Keratinocyte (primary cell): ENCODE results near the gene CLCN7. TPM values are rescaled to one million over a fixed set of nuclear protein-coding genes. Genes with fewer than 3 reads are reported as not detected.

ENCODE experiments used
- DNase-seq: peaks from one replicate; pipeline ENCODE4 v3.0.0-alpha.2; 2011; ENCODE audit warnings: low read depth, missing footprints, low spot score
- FAIRE-seq: peaks from 2 replicates; lab custom pipeline; 2011; peaks lifted over from hg19 to GRCh38; lab: Jason Lieb, UNC
- H2AFZ ChIP-seq: 2 replicates; pipeline ENCODE4 v1.6.0; 2012; ENCODE audit warnings: low read length, control low read depth, inconsistent platforms; ENCODE audit not compliant: control insufficient read depth
- H3K27ac ChIP-seq: 2 replicates; pipeline ENCODE4 v1.5.1; 2011; ENCODE audit warnings: low read length; ENCODE audit not compliant: control insufficient read depth, insufficient read depth
- H3K27me3 ChIP-seq: 3 replicates; pipeline ENCODE4 v1.6.0; 2011; ENCODE audit warnings: low read length; ENCODE audit not compliant: control insufficient read depth, insufficient read depth; ENCODE audit errors: extremely low read depth
- H3K36me3 ChIP-seq, 2 experiments: 2 replicates in 1 of 2; 3 replicates in 1 of 2; pipeline ENCODE4 v1.5.1; 2011; ENCODE audit warnings: low read length in 2 of 2, mild to moderate bottlenecking in 1 of 2; ENCODE audit not compliant: control insufficient read depth in 2 of 2, insufficient read depth in 2 of 2; ENCODE audit errors: extremely low read depth in 1 of 2
- H3K4me1 ChIP-seq: 3 replicates; pipeline ENCODE4 v1.5.1; 2011; ENCODE audit warnings: low read length; ENCODE audit not compliant: control insufficient read depth, insufficient read depth; ENCODE audit errors: extremely low read depth
- H3K4me2 ChIP-seq: 3 replicates; pipeline ENCODE4 v1.6.0; 2011; ENCODE audit warnings: low read depth, low read length; ENCODE audit not compliant: control insufficient read depth, insufficient read depth; ENCODE audit errors: extremely low read depth
- H3K4me3 ChIP-seq, 3 experiments: fragments of 200-600 bp in 1 of 3; sonication (generic) in 1 of 3; 2 replicates in 2 of 3; 3 replicates in 1 of 3; pipeline ENCODE4 v1.5.1; 2011 to 2016; ENCODE audit warnings: low read length in 3 of 3, mild to moderate bottlenecking in 3 of 3, control low read depth in 2 of 3, inconsistent platforms in 1 of 3, low read depth in 1 of 3, mixed read lengths in 1 of 3, mixed run types in 1 of 3, moderate library complexity in 1 of 3; ENCODE audit not compliant: control insufficient read depth in 2 of 3, insufficient read depth in 2 of 3; ENCODE audit errors: extremely low read depth in 1 of 3
- H3K79me2 ChIP-seq: 2 replicates; pipeline ENCODE4 v1.6.0; 2012; ENCODE audit warnings: low read length; ENCODE audit not compliant: control insufficient read depth, insufficient read depth
- H3K9ac ChIP-seq: 3 replicates; pipeline ENCODE4 v1.6.0; 2011; ENCODE audit warnings: low read length; ENCODE audit not compliant: control insufficient read depth, insufficient read depth; ENCODE audit errors: extremely low read depth
- H3K9me1 ChIP-seq: 3 replicates; pipeline ENCODE4 v1.6.0; 2011; ENCODE audit warnings: low read length; ENCODE audit not compliant: control insufficient read depth, insufficient read depth; ENCODE audit errors: extremely low read depth
- H3K9me3 ChIP-seq: 2 replicates; pipeline ENCODE4 v1.5.1; 2012; ENCODE audit warnings: low read depth, low read length; ENCODE audit not compliant: control insufficient read depth
- H4K20me1 ChIP-seq: 3 replicates; pipeline ENCODE4 v1.6.0; 2011; ENCODE audit warnings: low read length; ENCODE audit not compliant: control insufficient read depth, insufficient read depth; ENCODE audit errors: extremely low read depth
- CTCF ChIP-seq, 3 experiments: IDR thresholded peaks in 1 of 3; conservative IDR thresholded peaks in 1 of 3; optimal IDR thresholded peaks in 1 of 3; 2 replicates in 2 of 3; 3 replicates in 1 of 3; pipeline versions ENCODE3 to v1.5.1; 2011; ENCODE audit warnings: low read length in 3 of 3, mild to moderate bottlenecking in 3 of 3, moderate library complexity in 2 of 3, control low read depth in 1 of 3, inconsistent platforms in 1 of 3; ENCODE audit not compliant: insufficient read depth in 2 of 3; ENCODE audit errors: extremely low read depth in 1 of 3
- dilution Hi-C: fragments of 300-500 bp; cut with MboI; formaldehyde crosslinking; loops from one replicate; pipeline ENCODE4 v1.7.0; 2020; ENCODE audit warnings: low sequenced_read_pairs; ENCODE audit not compliant: extremely low pct_ligation_motif_present
- polyA plus RNA-seq, 5 experiments: library from polyadenylated mRNA; depleted of rRNA in 3 of 5; stranded (reverse) in 3 of 5; stranded (forward) in 1 of 5; unstranded in 1 of 5; fragments of >200 nt; gene quantifications; 1 replicate in 1 of 5; 2 replicates in 3 of 5; 3 replicates in 1 of 5; pipeline versions ENCODE4 v1.2.1 to v1.2.3, GENCODE V29; 2011 to 2012; ENCODE audit warnings: missing spikeins in 2 of 5, low read depth in 1 of 5, low replicate concordance in 1 of 5

The CLCN7 gene
- polyA plus RNA-seq, 1 donor (not counting 4 experiments of a cell fraction or from before 2014, with no cell fraction given): 13.3 TPM

GRCh38 chr16:1444730-1445517, 29.9 kb downstream of the CLCN7 start:
- no peak overlapping the region for H3K4me2 ChIP-seq
- H3K9me3 ChIP-seq: no peaks in the 10 kb centered on the region
- H3K79me2 ChIP-seq: no peaks in the 10 kb centered on the region
- H3K9ac ChIP-seq: no peak overlapping the region
- peaks cover 0 to 11% of the 10 kb centered on the region in 2 experiments for H3K36me3 ChIP-seq
- H3K27me3 ChIP-seq: no peaks in the 10 kb centered on the region
- no peak for TF ChIP-seq CTCF (optimal IDR thresholded peaks at IDR 0.05 in 1 of 3, IDR thresholded peaks at IDR 0.05 in 1 of 3, conservative IDR thresholded peaks at IDR 0.05 in 1 of 3; ENCODE audit: extremely low read depth in 1 of 3, insufficient read depth in 2 of 3, low read length in 3 of 3)
- no peaks in the 10 kb centered on the region for H4K20me1 ChIP-seq
- no peak overlapping the region for H3K4me3 ChIP-seq
- H3K27ac ChIP-seq: no peak overlapping the region
- no peak overlapping the region for H2AFZ ChIP-seq
- no peak for FAIRE-seq
- no peaks in the 10 kb centered on the region for H3K9me1 ChIP-seq
- dilution Hi-C loops: no loop called here
- H3K4me1 ChIP-seq: no peaks in the 10 kb centered on the region
- no peak for DNase-seq

DNA sequence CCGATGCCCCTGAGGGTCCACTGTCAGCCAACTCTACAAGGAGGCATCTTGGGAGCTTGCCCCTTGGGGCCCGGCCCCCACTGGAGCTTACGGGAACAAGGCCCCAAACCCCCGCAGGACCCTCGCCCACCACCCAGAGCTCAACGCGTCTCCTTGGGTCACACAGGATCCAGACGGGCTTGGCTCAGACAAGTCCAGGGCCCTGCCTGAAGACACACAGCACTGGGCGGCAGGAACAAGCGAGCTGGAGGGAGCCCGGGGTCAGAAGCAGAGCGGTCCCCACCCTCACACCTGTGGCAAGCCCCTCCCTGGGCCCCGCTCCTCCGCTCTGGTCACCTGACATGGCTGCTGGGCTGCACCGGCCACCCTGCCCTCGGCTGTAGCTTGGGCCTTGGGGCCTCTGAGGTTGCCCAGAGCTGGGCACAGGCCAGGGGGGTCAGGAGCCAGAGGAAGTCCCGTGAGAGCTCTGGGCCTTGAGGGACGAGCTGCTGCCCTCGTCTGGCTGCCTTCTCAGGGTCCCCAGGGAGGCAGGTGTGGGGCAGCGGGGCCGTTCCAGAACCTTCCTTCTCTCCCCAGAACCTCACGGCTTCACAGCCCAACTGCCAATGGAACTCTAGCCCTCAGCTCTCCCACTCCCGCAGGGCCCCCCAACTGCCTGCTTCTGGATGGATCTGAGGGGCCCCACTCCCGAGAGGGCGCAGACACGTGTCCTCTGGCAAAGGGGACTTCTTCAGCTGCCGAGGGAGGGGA, 30.7 kb downstream of the CLCN7 start, which contains the start of gene CCDC154:
Gene CCDC154 (minus strand): TSS at position 577 of the 750 bp plus-strand sequence. CDS start 234 bp downstream, at position 343.
- Histone ChIP-seq H3K9ac (no peak within 1 kb of the TSS), H3K4me1 (no peaks in the 10 kb centered on the region), H4K20me1 (no peaks in the 10 kb centered on the region), H3K4me3 (no peak within 1 kb of the TSS), H3K27me3 (no peaks in the 10 kb centered on the region), H3K79me2 (no peaks in the 10 kb centered on the region), H3K36me3 (peaks cover 0 to 11% of the 10 kb centered on the region in 2 experiments), H3K27ac (no peak within 1 kb of the TSS), H3K9me3 (no peaks in the 10 kb centered on the region), H3K9me1 (no peaks in the 10 kb centered on the region), H3K4me2 (no peak within 1 kb of the TSS), H2AFZ (no peak within 1 kb of the TSS)
- TF ChIP-seq CTCF (optimal IDR thresholded peaks at IDR 0.05 in 1 of 3, IDR thresholded peaks at IDR 0.05 in 1 of 3, conservative IDR thresholded peaks at IDR 0.05 in 1 of 3; ENCODE audit: extremely low read depth in 1 of 3, insufficient read depth in 2 of 3, low read length in 3 of 3): no peak
- dilution Hi-C loops: no loop called here
- no peak for FAIRE-seq
- DNase-seq: no peak
